K562 (cell line): ENCODE results near the gene CHST10. TPM values are rescaled to one million over a fixed set of nuclear protein-coding genes. Genes with fewer than 3 reads are reported as not detected.

Source experiments
- CCAR2 ChIP-seq: fragments of 200-400 bp; formaldehyde crosslinking; IDR thresholded peaks from 2 replicates; pipeline ENCODE4 v1.6.1; 2017; ENCODE audit warnings: mild to moderate bottlenecking, low read depth, low read length
- MNT ChIP-seq, 2 experiments: fragments of 450-650 bp; conservative IDR thresholded peaks; 2 replicates each; pipeline ENCODE4 v1.6.1; 2017; ENCODE audit warnings: mild to moderate bottlenecking in 2 of 2, moderate library complexity in 2 of 2
- RHOXF2B ChIP-seq: fragments of 250-450 bp; sonication (Bioruptor Pico); conservative IDR thresholded peaks from 2 replicates; pipeline ENCODE4 v1.5.1; 2021
- U2AF1 ChIP-seq: fragments of 200-400 bp; formaldehyde crosslinking; optimal IDR thresholded peaks from 2 replicates; pipeline ENCODE3; 2017; ENCODE audit warnings: mild to moderate bottlenecking, low read depth, low read length, moderate library complexity
- ZFP1 ChIP-seq: fragments of 450-650 bp; formaldehyde crosslinking; IDR thresholded peaks from 2 replicates; pipeline ENCODE4 v1.4.0; 2020; ENCODE audit warnings: mild to moderate bottlenecking, mixed read lengths
- polyA plus RNA-seq, 8 experiments: library from polyadenylated mRNA; depleted of rRNA in 4 of 8; stranded (reverse) in 5 of 8; unstranded in 3 of 8; fragments of >200 nt; fragmentation: Nextera tagmentation in 2 of 8; fragmentation: Illumina TruSeq in 1 of 8; extraction: Ambion mirVana in 2 of 8; extraction: Trizol in 1 of 8; gene quantifications; 2 replicates each; pipeline versions ENCODE4 v1.2.1 to v1.2.3, GENCODE V29; 2011 to 2014; ENCODE audit warnings: inconsistent platforms in 1 of 8, missing spikeins in 1 of 8
- total RNA-seq, 7 experiments: library from RNA; depleted of rRNA in 6 of 7; stranded (reverse); fragments of >200 nt in 6 of 7; fragmentation: Illumina TruSeq in 2 of 7; extraction: Trizol in 2 of 7; gene quantifications; 2 replicates each; pipeline versions ENCODE4 v1.2.1 to v1.2.3, GENCODE V29; 2011 to 2021; ENCODE audit warnings: low replicate concordance in 1 of 7
- TF ChIP-seq, protein P1 (sequence below), 2 experiments: fragments of 450-650 bp; IDR thresholded peaks; 2 replicates each; pipeline ENCODE4 v1.6.1; 2016
- TF ChIP-seq, protein P2 (sequence below): fragments of 450-650 bp; formaldehyde crosslinking; IDR thresholded peaks from 2 replicates; pipeline ENCODE4 v1.4.0; 2020; ENCODE audit warnings: mild to moderate bottlenecking, moderate library complexity

The CHST10 gene
- total and polyA plus RNA-seq, 9 of the 15 experiments (the other 6 are each of a cell fraction or from before 2014, with no cell fraction given) = 1.3 to 30.9 (median 19.3) TPM

GRCh38 chr2:100350661-100351185 lies 66.7 kb downstream of the CHST10 start (continued):
- TF ChIP-seq MNT (conservative IDR thresholded peaks at IDR 0.05) (no peak), U2AF1 (no peak), RHOXF2B (CRISPR knock-in tag) (no peak), ZFP1 (CRISPR knock-in tag) (no peak), CCAR2 (no peak)
- TF ChIP-seq, protein P1, sequence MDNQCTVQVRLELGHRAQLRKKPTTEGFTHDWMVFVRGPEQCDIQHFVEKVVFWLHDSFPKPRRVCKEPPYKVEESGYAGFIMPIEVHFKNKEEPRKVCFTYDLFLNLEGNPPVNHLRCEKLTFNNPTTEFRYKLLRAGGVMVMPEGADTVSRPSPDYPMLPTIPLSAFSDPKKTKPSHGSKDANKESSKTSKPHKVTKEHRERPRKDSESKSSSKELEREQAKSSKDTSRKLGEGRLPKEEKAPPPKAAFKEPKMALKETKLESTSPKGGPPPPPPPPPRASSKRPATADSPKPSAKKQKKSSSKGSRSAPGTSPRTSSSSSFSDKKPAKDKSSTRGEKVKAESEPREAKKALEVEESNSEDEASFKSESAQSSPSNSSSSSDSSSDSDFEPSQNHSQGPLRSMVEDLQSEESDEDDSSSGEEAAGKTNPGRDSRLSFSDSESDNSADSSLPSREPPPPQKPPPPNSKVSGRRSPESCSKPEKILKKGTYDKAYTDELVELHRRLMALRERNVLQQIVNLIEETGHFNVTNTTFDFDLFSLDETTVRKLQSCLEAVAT (IDR thresholded peaks at IDR 0.05) = no peak
- TF ChIP-seq, protein P2, sequence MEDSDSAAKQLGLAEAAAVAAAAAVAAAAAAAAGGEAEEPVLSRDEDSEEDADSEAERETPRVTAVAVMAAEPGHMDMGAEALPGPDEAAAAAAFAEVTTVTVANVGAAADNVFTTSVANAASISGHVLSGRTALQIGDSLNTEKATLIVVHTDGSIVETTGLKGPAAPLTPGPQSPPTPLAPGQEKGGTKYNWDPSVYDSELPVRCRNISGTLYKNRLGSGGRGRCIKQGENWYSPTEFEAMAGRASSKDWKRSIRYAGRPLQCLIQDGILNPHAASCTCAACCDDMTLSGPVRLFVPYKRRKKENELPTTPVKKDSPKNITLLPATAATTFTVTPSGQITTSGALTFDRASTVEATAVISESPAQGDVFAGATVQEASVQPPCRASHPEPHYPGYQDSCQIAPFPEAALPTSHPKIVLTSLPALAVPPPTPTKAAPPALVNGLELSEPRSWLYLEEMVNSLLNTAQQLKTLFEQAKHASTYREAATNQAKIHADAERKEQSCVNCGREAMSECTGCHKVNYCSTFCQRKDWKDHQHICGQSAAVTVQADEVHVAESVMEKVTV (CRISPR knock-in tag) = no peak
- TF ChIP-seq, all 486 proteins: peak for 0
